ENCODE results near the gene CENPN. TPM values are rescaled to one million over a fixed set of nuclear protein-coding genes. Genes with fewer than 3 reads are reported as not detected.

Gene CENPN
- total RNA-seq, 1 experiment from 2014 or later: 76.7 TPM

GRCh38 chr16:80976946-80977345, 30.1 kb upstream of the CENPN start (continued):
- TF ChIP-seq REST (IDR thresholded peaks at IDR 0.05; ENCODE audit: low read depth) (no peak), ZNF274 (IDR thresholded peaks at IDR 0.05; ENCODE audit: low read depth, low read length) (no peak), TCF7L2 (IDR thresholded peaks at IDR 0.05; ENCODE audit: borderline replicate concordance, extremely low read depth, insufficient read depth, insufficient read length) (no peak)

- peaks cover 11% of the 10 kb centered on the region for H4K20me1 ChIP-seq (ENCODE audit: insufficient read depth)
- ATAC-seq: no peak
- no peak for DNase-seq (ENCODE audit: low read depth, low spot score)
- peaks cover 10 to 16% of the 10 kb centered on the region in 2 experiments for H3K4me1 ChIP-seq (ENCODE audit: control insufficient read depth in 1 of 2, insufficient read depth in 2 of 2, low read length in 2 of 2)
- H3K27me3 ChIP-seq (ENCODE audit: insufficient read depth, low read length): no peaks in the 10 kb centered on the region
- RAD21 ChIA-PET (ENCODE audit: low non-redundant PET in 1 of 2, low total read pairs in 2 of 2, uncharacterized antibody in 2 of 2, unreplicated experiment in 2 of 2): no interaction called here
- peaks cover 61% of the 10 kb centered on the region for H3K79me2 ChIP-seq (ENCODE audit: insufficient read depth, low read length)
- H3K9me2 ChIP-seq (ENCODE audit: insufficient read depth): no peaks in the 10 kb centered on the region
- no peaks in the 10 kb centered on the region for H3K9me3 ChIP-seq (ENCODE audit: control insufficient read depth in 1 of 2, insufficient read depth in 1 of 2, low read depth in 1 of 2, low read length in 2 of 2)
- POLR2A ChIA-PET: no interaction called here
- no peak overlapping the region for H3K27ac ChIP-seq (ENCODE audit: low read depth, low read length)
- H3K36me3 ChIP-seq (ENCODE audit: control insufficient read depth in 1 of 2, insufficient read depth in 2 of 2, low read length in 2 of 2): peaks cover 2 to 6% of the 10 kb centered on the region in 2 experiments; a peak in 2 of 4 replicates
- H3K9ac ChIP-seq (ENCODE audit: low read length): no peak overlapping the region
- H3K4me2 ChIP-seq (ENCODE audit: low read length): no peak overlapping the region
- CTCF ChIA-PET: interaction anchor here (0.6 to 0.9 kb wide), 2 partner anchors 9 to 23 kb away, joined by 3 read pairs; no protein-coding TSS in a partner anchor
- H3K4me3 ChIP-seq (replicated peaks in 1 of 2; ENCODE audit: low read depth in 1 of 2, low read length in 2 of 2): no peak overlapping the region
- no peak for TF ChIP-seq CEBPB (IDR thresholded peaks at IDR 0.05; ENCODE audit: low read depth)
- no peak for TF ChIP-seq EZH2 (IDR thresholded peaks at IDR 0.05)
- TF ChIP-seq CTCF (IDR thresholded peaks at IDR 0.05 in 2 of 3, conservative IDR thresholded peaks at IDR 0.05 in 1 of 3; ENCODE audit: borderline replicate concordance in 1 of 3, insufficient read depth in 1 of 3, low read depth in 2 of 3, low read length in 2 of 3): no peak
- no peak for TF ChIP-seq SP1 (IDR thresholded peaks at IDR 0.05; ENCODE audit: low read depth)
- TF ChIP-seq FOSL1 (IDR thresholded peaks at IDR 0.05; ENCODE audit: low read depth): no peak
- TF ChIP-seq ZFX (IDR thresholded peaks at IDR 0.05): no peak
- no peak for TF ChIP-seq POLR2A (IDR thresholded peaks at IDR 0.05; ENCODE audit: borderline replicate concordance, extremely low read depth, insufficient read depth, insufficient read length)
- no peak overlapping the region for H2AFZ ChIP-seq (ENCODE audit: low read depth, low read length, poor library complexity, severe bottlenecking)
- no TSS peak for BruUV-seq (replicated peaks)
- intact Hi-C loops (cut with micrococcal nuclease): no loop called here
Measured at GRCh38 chr16:80981103-80981502, 25.9 kb upstream of the CENPN start.
